B cell (primary cell): Measurements from ENCODE around the gene CADM1. TPM values are rescaled to one million over a fixed set of nuclear protein-coding genes. Genes with fewer than 3 reads are reported as not detected.

Source experiments
- ATAC-seq: fragments of 200-7000 bp; cut with Tn5 transposase; one replicate; pipeline ENCODE4 v1.10.0; 2021; ENCODE audit warnings: low read depth, mild to moderate bottlenecking, moderate number of reproducible peaks, moderate library complexity
- CTCF ChIA-PET: fragments of 350-600 bp; sonication (Branson Sonifier 250); formaldehyde crosslinking; loops from one replicate; lab custom pipeline; 2021; ENCODE audit warnings: antibody characterized with exemption, inconsistent platforms; lab: Charles Lee
- POLR2A ChIA-PET: fragments of 350-600 bp; sonication (Branson Sonifier 250); formaldehyde crosslinking; loops from one replicate; lab custom pipeline; 2021; ENCODE audit warnings: antibody characterized with exemption; lab: Charles Lee
- DNase-seq: peaks from one replicate; pipeline ENCODE4 v3.0.0; 2013
- H2AFZ ChIP-seq: 2 replicates; pipeline ENCODE4 v1.6.1; 2012; ENCODE audit warnings: mild to moderate bottlenecking, low read depth, low read length; ENCODE audit not compliant: insufficient read depth, poor library complexity, severe bottlenecking
- H3K27ac ChIP-seq, 2 donors: 1 replicate in 1 of 2; 2 replicates in 1 of 2; pipeline ENCODE4 v1.5.1; 2012 to 2013; ENCODE audit warnings: low read length in 2 of 2, mild to moderate bottlenecking in 2 of 2, moderate library complexity in 1 of 2
- H3K27me3 ChIP-seq, 4 experiments: fragments of 200-600 bp in 1 of 4; sonication (generic) in 1 of 4; replicated peaks in 1 of 4; 1 replicate in 2 of 4; 2 replicates in 2 of 4; pipeline versions ENCODE4 v1.6.1 to v1.7.0; 2013 to 2016; ENCODE audit warnings: low read length in 3 of 4, mild to moderate bottlenecking in 2 of 4, mixed read lengths in 1 of 4, moderate library complexity in 1 of 4; ENCODE audit not compliant: insufficient read depth in 4 of 4, control insufficient read depth in 3 of 4; ENCODE audit errors: control extremely low read depth in 1 of 4
- H3K36me3 ChIP-seq, 2 experiments: replicated peaks in 1 of 2; 1 replicate in 1 of 2; 2 replicates in 1 of 2; pipeline versions ENCODE4 v1.6.1 to v1.7.1; 2013; ENCODE audit warnings: low read length in 1 of 2; ENCODE audit not compliant: insufficient read depth in 2 of 2, control insufficient read depth in 1 of 2; ENCODE audit errors: control extremely low read depth in 1 of 2, extremely low read depth in 1 of 2
- H3K4me1 ChIP-seq, 2 donors: fragments of 200-600 bp in 1 of 2; sonication (generic) in 1 of 2; 1 replicate in 1 of 2; 2 replicates in 1 of 2; pipeline versions ENCODE4 v1.5.1 to v1.6.1; 2013 to 2017; ENCODE audit warnings: low read length in 2 of 2; ENCODE audit not compliant: control insufficient read depth in 2 of 2, insufficient read depth in 2 of 2
- H3K4me2 ChIP-seq: replicated peaks from 2 replicates; pipeline ENCODE3; 2012; ENCODE audit warnings: mild to moderate bottlenecking, low read depth, low read length; ENCODE audit not compliant: poor library complexity, severe bottlenecking
- H3K4me3 ChIP-seq, 5 experiments: fragments of 200-600 bp in 1 of 5; sonication (generic) in 1 of 5; 1 replicate in 3 of 5; 2 replicates in 2 of 5; pipeline versions ENCODE4 v1.5.1 to v1.7.0; 2011 to 2016; ENCODE audit warnings: low read length in 4 of 5, mild to moderate bottlenecking in 4 of 5, low read depth in 2 of 5, control low read depth in 1 of 5, moderate library complexity in 1 of 5; ENCODE audit not compliant: insufficient read depth in 1 of 5; ENCODE audit errors: control extremely low read depth in 1 of 5, extremely low read depth in 1 of 5
- H3K79me2 ChIP-seq: fragments of 200-600 bp; sonication (generic); one replicate; pipeline ENCODE4 v1.6.0; 2016; ENCODE audit warnings: low read length; ENCODE audit not compliant: control insufficient read depth, insufficient read depth
- H3K9ac ChIP-seq: fragments of 200-600 bp; sonication (generic); 2 replicates; pipeline ENCODE4 v1.6.1; 2017; ENCODE audit warnings: mild to moderate bottlenecking, low read length, moderate library complexity
- H3K9me3 ChIP-seq, 3 donors: one replicate each; pipeline versions ENCODE4 v1.6.1 to v1.7.1; 2013; ENCODE audit warnings: low read length in 2 of 3; ENCODE audit not compliant: control insufficient read depth in 2 of 3, insufficient read depth in 1 of 3; ENCODE audit errors: control extremely low read depth in 1 of 3
- H4K20me1 ChIP-seq: 2 replicates; pipeline ENCODE4 v1.6.0; 2012; ENCODE audit warnings: mild to moderate bottlenecking, low read length; ENCODE audit not compliant: insufficient read depth, control insufficient read depth, poor library complexity, severe bottlenecking
- H3K27ac Mint-ChIP-seq: one replicate; pipeline ENCODE4 v1.8.0; 2021; ENCODE audit warnings: mixed read lengths
- H3K27me3 Mint-ChIP-seq: one replicate; pipeline ENCODE4 v1.8.0; 2021; ENCODE audit warnings: mixed read lengths
- H3K4me1 Mint-ChIP-seq: one replicate; pipeline ENCODE4 v1.8.0; 2021; ENCODE audit warnings: mixed read lengths
- H3K4me3 Mint-ChIP-seq: one replicate; pipeline ENCODE4 v1.8.0; 2021; ENCODE audit warnings: mixed read lengths
- H3K9me3 Mint-ChIP-seq: one replicate; pipeline ENCODE4 v1.8.0; 2022; ENCODE audit warnings: mixed read lengths; ENCODE audit not compliant: insufficient read depth
- CTCF ChIP-seq: fragments of 200-600 bp; IDR thresholded peaks from one replicate; pipeline ENCODE4 v1.8.0; 2022; ENCODE audit warnings: antibody characterized with exemption, mild to moderate bottlenecking
- EZH2 ChIP-seq: IDR thresholded peaks from 2 replicates; pipeline ENCODE4 v1.6.1; 2012; ENCODE audit warnings: borderline replicate concordance, low read depth, mild to moderate bottlenecking, moderate library complexity, low read length; ENCODE audit not compliant: insufficient read depth, poor library complexity, severe bottlenecking
- WGBS: methylation state at CpG from one replicate; pipeline ENCODE4 v1.1.5; 2013; ENCODE audit warnings: missing lambda C conversion rate; ENCODE audit not compliant: insufficient coverage; 5-methylcytosine and 5-hydroxymethylcytosine counted together
- intact Hi-C: fragments of 100-400 bp; cut with micrococcal nuclease; formaldehyde crosslinking; loops from one replicate; pipeline ENCODE4 v1.10.0; 2022
- polyA plus RNA-seq: library from polyadenylated mRNA; depleted of rRNA; stranded (reverse); fragments of >200 nt; gene quantifications from 2 replicates; pipeline ENCODE4 v1.2.3, GENCODE V29; 2012
- total RNA-seq, 2 donors: library from RNA; stranded (reverse); fragments of 120-200 nt in 1 of 2; gene quantifications; 1 replicate in 1 of 2; 2 replicates in 1 of 2; pipeline versions ENCODE4 v1.2.3 to v1.2.4, GENCODE V29; 2013 to 2022

The CADM1 gene
- total and polyA plus RNA-seq, 2 donors (not counting 1 experiment from before 2014, with no cell fraction given): 0.43 to 0.49 TPM

- no peak for TF ChIP-seq CTCF
- TF ChIP-seq EZH2: no peak
Measured at GRCh38 chr11:115311949-115312348, 192.3 kb downstream of the CADM1 start.

GRCh38 chr11:115306689-115307088 is 197.5 kb downstream of the CADM1 start:
- WGBS: no CpG with 5 or more reads among the region's 1 CpG
- Histone ChIP-seq H3K4me3 (no peak overlapping the region), H3K9me3 (no peaks in the 10 kb centered on the region), H3K9ac (no peak overlapping the region), H3K79me2 (no peaks in the 10 kb centered on the region), H4K20me1 (no peaks in the 10 kb centered on the region), H3K36me3 (no peaks in the 10 kb centered on the region), H3K27ac (no peak overlapping the region), H2AFZ (no peak overlapping the region), H3K4me1 (no peaks in the 10 kb centered on the region), H3K27me3 (no peaks in the 10 kb centered on the region), H3K4me2 (no peak overlapping the region)
- ATAC-seq (no peak), DNase-seq (no peak)
- Mint-ChIP-seq H3K27me3 (peaks cover 6% of the 10 kb centered on the region), H3K4me3 (no peak overlapping the region), H3K4me1 (no peaks in the 10 kb centered on the region), H3K9me3 (no peaks in the 10 kb centered on the region), H3K27ac (no peak overlapping the region)
- ChIA-PET POLR2A (no interaction called here), CTCF (no interaction called here)
- intact Hi-C loops: no loop called here
- TF ChIP-seq CTCF: no peak

More at GRCh38 chr11:115311949-115312348, 192.3 kb downstream of the CADM1 start:
- Histone ChIP-seq H3K36me3 (no peaks in the 10 kb centered on the region), H2AFZ (no peak overlapping the region), H3K4me2 (no peak overlapping the region), H3K27me3 (no peaks in the 10 kb centered on the region), H3K9ac (no peak overlapping the region), H3K27ac (no peak overlapping the region), H3K79me2 (no peaks in the 10 kb centered on the region), H3K4me1 (no peaks in the 10 kb centered on the region), H3K9me3 (no peaks in the 10 kb centered on the region), H3K4me3 (no peak overlapping the region), H4K20me1 (no peaks in the 10 kb centered on the region)
- H3K4me3 Mint-ChIP-seq: no peak overlapping the region
- no peaks in the 10 kb centered on the region for H3K4me1 Mint-ChIP-seq
- DNase-seq (no peak), ATAC-seq (no peak)
- ChIA-PET CTCF (no interaction called here), POLR2A (no interaction called here)
- H3K27ac Mint-ChIP-seq: no peak overlapping the region
- H3K9me3 Mint-ChIP-seq: no peaks in the 10 kb centered on the region
- intact Hi-C loops: no loop called here
- no CpG with 5 or more reads among the region's 3 CpGs for WGBS
- H3K27me3 Mint-ChIP-seq: peaks cover 10% of the 10 kb centered on the region
